DND-41 (cell line): ENCODE results near the gene ENTR1.

Experiments
- CTCF ChIP-seq: IDR thresholded peaks from 2 replicates; pipeline ENCODE4 v1.5.1; 2012; ENCODE audit warnings: borderline replicate concordance, low read length, moderate library complexity, mild to moderate bottlenecking; ENCODE audit not compliant: poor library complexity, severe bottlenecking; ENCODE audit errors: extremely low read depth
- EZH2 ChIP-seq: IDR thresholded peaks from 3 replicates; pipeline ENCODE4 v1.6.1; 2012; ENCODE audit warnings: borderline replicate concordance, low read depth, mild to moderate bottlenecking, moderate library complexity, low read length, inconsistent platforms; ENCODE audit not compliant: severe bottlenecking

- no peak for TF ChIP-seq CTCF
- no peak for TF ChIP-seq EZH2
Measured at GRCh38 chr9:136403538-136403914, 6.9 kb downstream of the ENTR1 start.
